HG03280 (cell line): ENCODE measurements around the gene USP36.
"Not testable (repeated sequence)": the region's sequence is repeated elsewhere in the genome, so short reads cannot be mapped to it uniquely, and the experiment has no call there.

Experiments used
- ATAC-seq: cut with Tn5 transposase; IDR thresholded peaks from one replicate; pipeline ENCODE4 v1.9.1; 2021; ENCODE audit warnings: mild to moderate bottlenecking, moderate library complexity; ENCODE audit not compliant: unreplicated experiment

USP36 gene

GRCh38 chr17:78793968-78794367 is 46.6 kb downstream of the USP36 start:
- no peak for ATAC-seq

GRCh38 chr17:78793415-78793814 is 47.2 kb downstream of the USP36 start:
- no peak for ATAC-seq

- ATAC-seq: no peak
Observed at GRCh38 chr17:78791840-78792709, 48.5 kb downstream of the USP36 start.

- ATAC-seq: no peak
Observed at GRCh38 chr17:78790552-78790951, 50.1 kb downstream of the USP36 start.

GRCh38 chr17:78789663-78790181 is 50.9 kb downstream of the USP36 start:
- ATAC-seq: no peak

- no peak for ATAC-seq
Observed at GRCh38 chr17:78789149-78789662, 51.4 kb downstream of the USP36 start.

- no peak for ATAC-seq
Observed at GRCh38 chr17:78788451-78788850, 52.2 kb downstream of the USP36 start.

GRCh38 chr17:78787444-78787843 is 53.2 kb downstream of the USP36 start:
- no peak for ATAC-seq

GRCh38 chr17:78785663-78786057 is 55.0 kb downstream of the USP36 start:
- no peak for ATAC-seq

GRCh38 chr17:78785011-78785662 is 55.5 kb downstream of the USP36 start:
- no peak for ATAC-seq

- no peak for ATAC-seq
Observed at GRCh38 chr17:78784352-78784751, 56.3 kb downstream of the USP36 start.

- ATAC-seq: no peak
Observed at GRCh38 chr17:78783711-78784324, 56.8 kb downstream of the USP36 start.

- ATAC-seq: peak; percentile 9
Observed at GRCh38 chr17:78781893-78782304, 58.7 kb downstream of the USP36 start, which contains the start of gene CYTH1. CYTH1 (minus strand) TSS chr17:78782273; CDS start chr17:78782223, 50 bp downstream.

GRCh38 chr17:78781104-78781892 is 59.3 kb downstream of the USP36 start:
- peak; percentile 16 for ATAC-seq

- no peak for ATAC-seq
Observed at GRCh38 chr17:78780335-78780734, 60.3 kb downstream of the USP36 start.

- no peak for ATAC-seq
Observed at GRCh38 chr17:78779850-78780249, 60.8 kb downstream of the USP36 start.

- ATAC-seq: not testable (repeated sequence)
Observed at GRCh38 chr17:78779286-78779651, 61.3 kb downstream of the USP36 start.

GRCh38 chr17:78777881-78778280 is 62.7 kb downstream of the USP36 start:
- ATAC-seq: no peak

- ATAC-seq: peak; percentile 46
Observed at GRCh38 chr17:78774956-78775571, 65.5 kb downstream of the USP36 start.

- ATAC-seq: no peak
Observed at GRCh38 chr17:78774453-78774852, 66.2 kb downstream of the USP36 start.
